HepG2 (cell line): ENCODE measurements around the gene IL1RAPL2. TPM values are rescaled to one million over a fixed set of nuclear protein-coding genes. Genes with fewer than 3 reads are reported as not detected.

Source experiments
- ATAC-seq: fragments of 200-7000 bp; cut with Tn5 transposase; 3 replicates; pipeline ENCODE4 v1.9.1; 2020; ENCODE audit warnings: mild to moderate bottlenecking, moderate library complexity
- BruUV-seq: library from RNA; stranded (reverse); fragments of 400-500 nt; replicated peaks from 2 replicates; lab custom pipeline; 2021; lab: Mats Ljungman, UMichigan
- CTCF ChIA-PET: fragments of 300-600 bp; formaldehyde crosslinking; extraction: SDS; loops from one replicate; lab custom pipeline; 2021; ENCODE audit warnings: low total read pairs, inconsistent platforms, low intra/inter-chr PET ratio; lab: Yijun Ruan, JAX
- POLR2A ChIA-PET: fragments of 350-600 bp; sonication (Branson Sonifier 250); formaldehyde crosslinking; loops from one replicate; lab custom pipeline; 2020; ENCODE audit warnings: antibody characterized with exemption, inconsistent platforms; lab: Yijun Ruan, JAX
- DNase-seq: peaks from one replicate; pipeline ENCODE4 v3.0.0-alpha.2; 2015; ENCODE audit warnings: low spot score
- FAIRE-seq: peaks from 3 replicates; lab custom pipeline; 2011; peaks lifted over from hg19 to GRCh38; lab: Jason Lieb, UNC
- H2AFZ ChIP-seq: one replicate; pipeline ENCODE4 v1.6.1; 2011; ENCODE audit warnings: low read length, inconsistent platforms
- H3K27ac ChIP-seq: fragments of 300-600 bp; 3 replicates; pipeline ENCODE4 v1.8.0; 2011; ENCODE audit warnings: mixed run types, mild to moderate bottlenecking, mixed read lengths, low read length, inconsistent platforms; ENCODE audit not compliant: insufficient read depth; ENCODE audit errors: extremely low read length
- H3K27me3 ChIP-seq, 2 experiments: fragments of 200-600 bp in 1 of 2; 2 replicates in 1 of 2; 3 replicates in 1 of 2; pipeline versions ENCODE4 v1.6.0 to v1.8.0; 2011; ENCODE audit warnings: low read length in 2 of 2, mild to moderate bottlenecking in 2 of 2, moderate library complexity in 2 of 2, inconsistent platforms in 1 of 2; ENCODE audit not compliant: insufficient read depth in 2 of 2, control insufficient read depth in 1 of 2
- H3K36me3 ChIP-seq, 2 experiments: fragments of 200-600 bp in 1 of 2; replicated peaks in 1 of 2; 2 replicates in 1 of 2; 3 replicates in 1 of 2; pipeline versions ENCODE4 v1.5.1 to v1.8.0; 2011; ENCODE audit warnings: low read length in 2 of 2, inconsistent platforms in 1 of 2; ENCODE audit not compliant: insufficient read depth in 2 of 2, control insufficient read depth in 1 of 2
- H3K4me1 ChIP-seq: 2 replicates; pipeline ENCODE4 v1.5.1; 2012; ENCODE audit warnings: low read length, inconsistent platforms; ENCODE audit not compliant: insufficient read depth
- H3K4me2 ChIP-seq: 2 replicates; pipeline ENCODE4 v1.6.0; 2011; ENCODE audit warnings: low read depth, low read length, inconsistent platforms
- H3K4me3 ChIP-seq, 3 experiments: fragments of 200-600 bp in 1 of 3; sonication (generic), shearing (Covaris generic) in 1 of 3; replicated peaks in 1 of 3; 2 replicates each; pipeline ENCODE4 v1.5.1; 2011 to 2016; ENCODE audit warnings: low read length in 3 of 3, inconsistent platforms in 2 of 3, low read depth in 2 of 3, mild to moderate bottlenecking in 2 of 3, control low read depth in 1 of 3, mixed read lengths in 1 of 3; ENCODE audit not compliant: insufficient read depth in 1 of 3
- H3K79me2 ChIP-seq: one replicate; pipeline ENCODE4 v1.6.1; 2011; ENCODE audit warnings: low read length, inconsistent platforms; ENCODE audit not compliant: insufficient read depth
- H3K9ac ChIP-seq: 2 replicates; pipeline ENCODE4 v1.6.0; 2011; ENCODE audit warnings: mild to moderate bottlenecking, low read depth, low read length, inconsistent platforms; ENCODE audit not compliant: insufficient read depth
- H3K9me3 ChIP-seq: 2 replicates; pipeline ENCODE4 v1.5.1; 2012; ENCODE audit warnings: mild to moderate bottlenecking, low read length
- H4K20me1 ChIP-seq: 2 replicates; pipeline ENCODE4 v1.6.0; 2011; ENCODE audit warnings: inconsistent platforms, mild to moderate bottlenecking, low read length, moderate library complexity; ENCODE audit not compliant: insufficient read depth
- GATAD2A ChIP-seq: IDR thresholded peaks from 2 replicates; pipeline ENCODE4 v1.6.1; 2016
- HOXD1 ChIP-seq: sonication (generic); formaldehyde crosslinking; IDR thresholded peaks from 2 replicates; pipeline ENCODE4 v1.5.0; 2020; ENCODE audit warnings: missing genetic modification reagents
- KDM2A ChIP-seq: sonication (generic); formaldehyde crosslinking; IDR thresholded peaks from 2 replicates; pipeline ENCODE4 v1.4.0; 2020; ENCODE audit warnings: low read depth, missing genetic modification reagents, borderline replicate concordance
- NFE2L2 ChIP-seq: fragments of 150-350 bp; IDR thresholded peaks from 2 replicates; pipeline ENCODE4 v1.6.1; 2014; ENCODE audit warnings: low read length
- NFKB2 ChIP-seq: sonication (generic); formaldehyde crosslinking; IDR thresholded peaks from 2 replicates; pipeline ENCODE4 v1.4.0; 2020; ENCODE audit warnings: missing genetic modification reagents, borderline replicate concordance
- PAX8 ChIP-seq: sonication (generic); formaldehyde crosslinking; IDR thresholded peaks from 2 replicates; pipeline ENCODE4 v1.8.0; 2022; ENCODE audit warnings: mild to moderate bottlenecking, missing genetic modification reagents, borderline replicate concordance
- STAG1 ChIP-seq: sonication (generic); formaldehyde crosslinking; IDR thresholded peaks from 2 replicates; pipeline ENCODE4 v1.4.0; 2020; ENCODE audit warnings: missing genetic modification reagents
- TBX2 ChIP-seq: sonication (generic); formaldehyde crosslinking; IDR thresholded peaks from 2 replicates; pipeline ENCODE4 v1.5.0; 2020; ENCODE audit warnings: missing genetic modification reagents, mild to moderate bottlenecking, borderline replicate concordance
- ZNF180 ChIP-seq: sonication (generic); formaldehyde crosslinking; IDR thresholded peaks from 2 replicates; pipeline ENCODE4 v1.4.0; 2020; ENCODE audit warnings: low read depth, missing genetic modification reagents, borderline replicate concordance
- ZNF589 ChIP-seq: sonication (generic); formaldehyde crosslinking; conservative IDR thresholded peaks from 2 replicates; pipeline ENCODE4 v1.8.0; 2022; ENCODE audit warnings: mild to moderate bottlenecking, moderate library complexity, missing genetic modification reagents
- ZNF629 ChIP-seq: sonication (generic); formaldehyde crosslinking; conservative IDR thresholded peaks from 2 replicates; pipeline ENCODE4 v1.5.0; 2020; ENCODE audit warnings: missing genetic modification reagents
- ZNF772 ChIP-seq: sonication (generic); formaldehyde crosslinking; IDR thresholded peaks from 2 replicates; pipeline ENCODE4 v1.5.0; 2020; ENCODE audit warnings: mild to moderate bottlenecking, missing genetic modification reagents
- WGBS: methylation state at CpG from one replicate; pipeline ENCODE4 v1.1.6; 2017; ENCODE audit warnings: low lambda C conversion rate; 5-methylcytosine and 5-hydroxymethylcytosine counted together
- in situ Hi-C: cut with HindIII; loops from 2 replicates; pipeline ENCODE4 v1.10.0; 2017; ENCODE audit warnings: low pct_unique_long_range_greater_than_20kb; ENCODE audit not compliant: extremely low pct_ligation_motif_present
- intact Hi-C: fragments of 100-400 bp; cut with micrococcal nuclease; formaldehyde crosslinking; loops from one replicate; pipeline ENCODE4 v1.10.0; 2022; ENCODE audit not compliant: unreplicated experiment
- polyA plus RNA-seq, 8 experiments: library from polyadenylated mRNA; depleted of rRNA in 3 of 8; stranded (reverse) in 7 of 8; unstranded in 1 of 8; fragments of >200 nt; fragmentation: Illumina TruSeq in 4 of 8; extraction: Trizol in 4 of 8; gene quantifications; 2 replicates each; pipeline versions ENCODE4 v1.2.1 to v1.2.3, GENCODE V29; 2011 to 2016; ENCODE audit warnings: low read depth in 4 of 8, missing spikeins in 1 of 8, mixed read lengths in 1 of 8; ENCODE audit not compliant: insufficient read depth in 1 of 8
- total RNA-seq, 5 experiments: library from RNA; depleted of rRNA; stranded (reverse); fragments of >200 nt; fragmentation: Illumina TruSeq; extraction: Trizol; gene quantifications; 2 replicates each; pipeline ENCODE4 v1.2.3, GENCODE V29; 2016; ENCODE audit warnings: low read depth in 1 of 5
- TF ChIP-seq, protein P1 (sequence below): sonication (generic); formaldehyde crosslinking; IDR thresholded peaks from 2 replicates; pipeline ENCODE4 v1.4.0; 2020; ENCODE audit warnings: missing genetic modification reagents
- TF ChIP-seq, protein P2 (sequence below): sonication (generic); formaldehyde crosslinking; IDR thresholded peaks from 2 replicates; pipeline ENCODE4 v1.4.0; 2020; ENCODE audit warnings: missing genetic modification reagents, borderline replicate concordance
- TF ChIP-seq, protein P3 (sequence below): sonication (generic); formaldehyde crosslinking; IDR thresholded peaks from 2 replicates; pipeline ENCODE4 v1.5.0; 2020; ENCODE audit warnings: mild to moderate bottlenecking, missing genetic modification reagents
- TF ChIP-seq, protein P4 (sequence below): sonication (generic); formaldehyde crosslinking; IDR thresholded peaks from 2 replicates; pipeline ENCODE4 v1.4.0; 2020; ENCODE audit warnings: missing genetic modification reagents, mild to moderate bottlenecking, borderline replicate concordance

The IL1RAPL2 gene
- total and polyA plus RNA-seq, 2 of the 13 experiments (the other 11 are each of a cell fraction or from before 2014, with no cell fraction given) = not detected

DNA sequence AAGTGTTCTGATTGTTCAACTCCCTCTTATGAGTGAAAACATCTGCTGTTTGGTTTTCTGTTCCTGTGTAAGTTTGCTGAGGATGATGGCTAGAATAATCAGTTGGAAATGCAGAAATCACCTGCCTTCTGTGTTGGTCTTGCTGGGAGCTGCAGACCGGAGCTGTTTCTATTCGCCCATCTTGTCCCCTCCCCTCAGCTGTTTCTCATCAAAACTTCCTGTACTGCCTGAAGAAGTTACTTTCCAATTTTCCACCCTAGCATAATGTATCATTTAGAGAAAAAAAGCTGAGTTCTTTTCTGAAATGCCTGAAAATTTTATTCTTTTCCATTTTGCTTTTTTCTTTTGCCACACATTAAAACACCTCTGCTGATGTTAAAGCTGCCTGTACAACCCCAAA is 486.9 kb downstream of the IL1RAPL2 start:
- Histone ChIP-seq H3K4me3 (no peak overlapping the region), H3K9ac (no peak overlapping the region), H2AFZ (no peak overlapping the region), H3K4me2 (no peak overlapping the region), H3K9me3 (no peaks in the 10 kb centered on the region), H3K4me1 (no peaks in the 10 kb centered on the region), H3K27ac (no peak overlapping the region), H3K79me2 (no peaks in the 10 kb centered on the region), H3K27me3 (no peaks in the 10 kb centered on the region), H3K36me3 (no peaks in the 10 kb centered on the region), H4K20me1 (no peaks in the 10 kb centered on the region)
- in situ Hi-C loops (no loop called here), intact Hi-C loops (no loop called here)
- TF ChIP-seq NFKB2 (CRISPR knock-in tag) (no peak), PAX8 (CRISPR knock-in tag) (no peak), STAG1 (CRISPR knock-in tag) (no peak), TBX2 (CRISPR knock-in tag) (no peak), GATAD2A (no peak), ZNF772 (CRISPR knock-in tag) (no peak), NFE2L2 (no peak), ZNF589 (CRISPR knock-in tag) (no peak), KDM2A (no peak), HOXD1 (CRISPR knock-in tag) (no peak), ZNF180 (CRISPR knock-in tag) (no peak), ZNF629 (CRISPR knock-in tag) (no peak)
- TF ChIP-seq, protein P1, sequence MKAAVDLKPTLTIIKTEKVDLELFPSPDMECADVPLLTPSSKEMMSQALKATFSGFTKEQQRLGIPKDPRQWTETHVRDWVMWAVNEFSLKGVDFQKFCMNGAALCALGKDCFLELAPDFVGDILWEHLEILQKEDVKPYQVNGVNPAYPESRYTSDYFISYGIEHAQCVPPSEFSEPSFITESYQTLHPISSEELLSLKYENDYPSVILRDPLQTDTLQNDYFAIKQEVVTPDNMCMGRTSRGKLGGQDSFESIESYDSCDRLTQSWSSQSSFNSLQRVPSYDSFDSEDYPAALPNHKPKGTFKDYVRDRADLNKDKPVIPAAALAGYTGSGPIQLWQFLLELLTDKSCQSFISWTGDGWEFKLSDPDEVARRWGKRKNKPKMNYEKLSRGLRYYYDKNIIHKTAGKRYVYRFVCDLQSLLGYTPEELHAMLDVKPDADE (CRISPR knock-in tag) = no peak
- TF ChIP-seq, protein P2, sequence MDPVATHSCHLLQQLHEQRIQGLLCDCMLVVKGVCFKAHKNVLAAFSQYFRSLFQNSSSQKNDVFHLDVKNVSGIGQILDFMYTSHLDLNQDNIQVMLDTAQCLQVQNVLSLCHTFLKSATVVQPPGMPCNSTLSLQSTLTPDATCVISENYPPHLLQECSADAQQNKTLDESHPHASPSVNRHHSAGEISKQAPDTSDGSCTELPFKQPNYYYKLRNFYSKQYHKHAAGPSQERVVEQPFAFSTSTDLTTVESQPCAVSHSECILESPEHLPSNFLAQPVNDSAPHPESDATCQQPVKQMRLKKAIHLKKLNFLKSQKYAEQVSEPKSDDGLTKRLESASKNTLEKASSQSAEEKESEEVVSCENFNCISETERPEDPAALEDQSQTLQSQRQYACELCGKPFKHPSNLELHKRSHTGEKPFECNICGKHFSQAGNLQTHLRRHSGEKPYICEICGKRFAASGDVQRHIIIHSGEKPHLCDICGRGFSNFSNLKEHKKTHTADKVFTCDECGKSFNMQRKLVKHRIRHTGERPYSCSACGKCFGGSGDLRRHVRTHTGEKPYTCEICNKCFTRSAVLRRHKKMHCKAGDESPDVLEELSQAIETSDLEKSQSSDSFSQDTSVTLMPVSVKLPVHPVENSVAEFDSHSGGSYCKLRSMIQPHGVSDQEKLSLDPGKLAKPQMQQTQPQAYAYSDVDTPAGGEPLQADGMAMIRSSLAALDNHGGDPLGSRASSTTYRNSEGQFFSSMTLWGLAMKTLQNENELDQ = no peak
- TF ChIP-seq, protein P3, sequence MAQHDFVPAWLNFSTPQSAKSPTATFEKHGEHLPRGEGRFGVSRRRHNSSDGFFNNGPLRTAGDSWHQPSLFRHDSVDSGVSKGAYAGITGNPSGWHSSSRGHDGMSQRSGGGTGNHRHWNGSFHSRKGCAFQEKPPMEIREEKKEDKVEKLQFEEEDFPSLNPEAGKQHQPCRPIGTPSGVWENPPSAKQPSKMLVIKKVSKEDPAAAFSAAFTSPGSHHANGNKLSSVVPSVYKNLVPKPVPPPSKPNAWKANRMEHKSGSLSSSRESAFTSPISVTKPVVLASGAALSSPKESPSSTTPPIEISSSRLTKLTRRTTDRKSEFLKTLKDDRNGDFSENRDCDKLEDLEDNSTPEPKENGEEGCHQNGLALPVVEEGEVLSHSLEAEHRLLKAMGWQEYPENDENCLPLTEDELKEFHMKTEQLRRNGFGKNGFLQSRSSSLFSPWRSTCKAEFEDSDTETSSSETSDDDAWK (CRISPR knock-in tag) = no peak
- TF ChIP-seq, protein P4, sequence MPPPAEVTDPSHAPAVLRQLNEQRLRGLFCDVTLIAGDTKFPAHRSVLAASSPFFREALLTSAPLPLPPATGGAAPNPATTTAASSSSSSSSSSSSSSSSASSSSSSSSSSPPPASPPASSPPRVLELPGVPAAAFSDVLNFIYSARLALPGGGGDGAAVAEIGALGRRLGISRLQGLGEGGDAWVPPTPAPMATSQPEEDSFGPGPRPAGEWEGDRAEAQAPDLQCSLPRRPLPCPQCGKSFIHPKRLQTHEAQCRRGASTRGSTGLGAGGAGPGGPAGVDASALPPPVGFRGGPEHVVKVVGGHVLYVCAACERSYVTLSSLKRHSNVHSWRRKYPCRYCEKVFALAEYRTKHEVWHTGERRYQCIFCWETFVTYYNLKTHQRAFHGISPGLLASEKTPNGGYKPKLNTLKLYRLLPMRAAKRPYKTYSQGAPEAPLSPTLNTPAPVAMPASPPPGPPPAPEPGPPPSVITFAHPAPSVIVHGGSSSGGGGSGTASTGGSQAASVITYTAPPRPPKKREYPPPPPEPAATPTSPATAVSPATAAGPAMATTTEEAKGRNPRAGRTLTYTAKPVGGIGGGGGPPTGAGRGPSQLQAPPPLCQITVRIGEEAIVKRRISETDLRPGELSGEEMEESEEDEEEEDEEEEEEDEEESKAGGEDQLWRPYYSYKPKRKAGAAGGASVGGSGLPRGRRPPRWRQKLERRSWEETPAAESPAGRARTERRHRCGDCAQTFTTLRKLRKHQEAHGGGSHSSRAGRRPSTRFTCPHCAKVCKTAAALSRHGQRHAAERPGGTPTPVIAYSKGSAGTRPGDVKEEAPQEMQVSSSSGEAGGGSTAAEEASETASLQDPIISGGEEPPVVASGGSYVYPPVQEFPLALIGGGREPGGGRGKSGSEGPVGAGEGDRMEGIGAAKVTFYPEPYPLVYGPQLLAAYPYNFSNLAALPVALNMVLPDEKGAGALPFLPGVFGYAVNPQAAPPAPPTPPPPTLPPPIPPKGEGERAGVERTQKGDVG (CRISPR knock-in tag) = no peak
- no peak for ATAC-seq
- ChIA-PET POLR2A (no interaction called here), CTCF (no interaction called here)
- BruUV-seq = no TSS peak
- no peak for DNase-seq
- no peak for FAIRE-seq
- 0% methylated on average over 2 of the region's 2 CpGs for WGBS
